Peyer's patch (tissue), 4 donors: ENCODE results near the gene RIPPLY3. TPM values are rescaled to one million over a fixed set of nuclear protein-coding genes. Genes with fewer than 3 reads are reported as not detected.

ENCODE experiments used
- DNase-seq, 3 donors: peaks; one replicate each; pipeline ENCODE4 v3.0.0-alpha.2; 2017 to 2019
- H3K27ac ChIP-seq, 4 donors: fragments of 200-600 bp; sonication (generic); one replicate each; pipeline ENCODE4 v1.5.1; 2016 to 2019
- H3K27me3 ChIP-seq, 2 donors: fragments of 200-600 bp; sonication (generic); one replicate each; pipeline ENCODE4 v1.5.1; 2019
- H3K36me3 ChIP-seq, 3 donors: fragments of 200-600 bp; sonication (generic); one replicate each; pipeline ENCODE4 v1.5.1; 2016 to 2019
- H3K4me1 ChIP-seq, 4 donors: fragments of 200-600 bp; sonication (generic); one replicate each; pipeline ENCODE4 v1.5.1; 2016 to 2019
- H3K4me3 ChIP-seq, 4 donors: fragments of 200-600 bp; sonication (generic); 1 replicate in 3 of 4; 2 replicates in 1 of 4; pipeline ENCODE4 v1.5.1; 2016 to 2019; ENCODE audit warnings: mild to moderate bottlenecking in 1 of 4
- H3K9me3 ChIP-seq, 4 donors: fragments of 200-600 bp; sonication (generic); one replicate each; pipeline ENCODE4 v1.5.1; 2016 to 2019; ENCODE audit warnings: mild to moderate bottlenecking in 1 of 4
- POLR2A ChIP-seq, 2 donors: fragments of 450-650 bp; IDR thresholded peaks; one replicate each; pipeline ENCODE4 v1.5.1; 2017; ENCODE audit warnings: antibody characterized with exemption in 2 of 2, mild to moderate bottlenecking in 2 of 2, moderate library complexity in 2 of 2
- total RNA-seq, 4 donors: library from RNA; depleted of rRNA; stranded (reverse); fragments of >200 nt; gene quantifications; one replicate each; pipeline ENCODE4 v1.1.0, GENCODE V29; 2016
- TF ChIP-seq, protein P1 (sequence below), 6 experiments: fragments of 450-650 bp in 4 of 6; fragments of 200-600 bp in 2 of 6; sonication (generic) in 1 of 6; IDR thresholded peaks; one replicate each; pipeline ENCODE4 v1.5.1; 2017 to 2019; ENCODE audit warnings: antibody characterized with exemption in 6 of 6, mild to moderate bottlenecking in 3 of 6, moderate library complexity in 1 of 6

RIPPLY3 gene
- total RNA-seq, 4 donors from 2014 or later = 0.54 to 3.3 TPM; not detected in 2

DNA sequence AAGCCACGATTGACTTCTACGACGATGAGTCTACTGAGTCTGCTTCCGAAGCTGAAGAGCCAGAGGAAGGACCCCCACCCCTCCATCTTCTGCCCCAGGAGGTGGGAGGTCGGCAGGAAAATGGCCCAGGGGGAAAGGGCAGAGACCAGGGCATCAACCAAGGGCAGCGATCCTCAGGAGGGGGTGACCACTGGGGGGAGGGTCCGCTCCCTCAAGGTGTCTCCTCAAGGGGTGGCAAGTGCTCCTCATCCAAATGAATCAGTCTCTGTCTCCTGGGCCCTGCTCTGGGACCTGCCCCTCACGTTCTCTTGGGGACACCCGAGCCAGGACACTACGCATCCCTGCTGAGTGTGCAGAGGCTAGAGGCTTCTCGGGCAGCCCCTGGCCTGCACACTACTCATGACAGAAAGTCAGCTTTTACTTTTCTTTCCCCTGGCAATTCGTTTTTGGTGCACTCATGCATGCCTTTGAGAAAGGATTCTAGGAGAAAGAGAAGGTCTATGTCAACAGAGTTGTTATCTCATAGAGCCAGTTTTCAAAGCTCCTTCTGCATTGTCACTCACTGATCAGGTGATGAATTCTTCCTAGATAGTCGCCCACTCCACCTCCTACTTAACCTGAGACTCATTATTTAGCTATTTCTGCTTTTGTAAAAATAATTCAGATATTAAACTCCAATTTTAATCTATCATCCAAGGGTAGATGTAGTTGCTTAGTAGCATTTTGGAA lies 11.6 kb downstream of the RIPPLY3 start:
- H3K36me3 ChIP-seq = no peaks in the 10 kb centered on the region
- H3K27ac ChIP-seq = no peak overlapping the region
- no peaks in the 10 kb centered on the region for H3K4me1 ChIP-seq
- DNase-seq = no peak
- TF ChIP-seq POLR2A (IDR thresholded peaks at IDR 0.05) = no peak
- TF ChIP-seq, protein P1, sequence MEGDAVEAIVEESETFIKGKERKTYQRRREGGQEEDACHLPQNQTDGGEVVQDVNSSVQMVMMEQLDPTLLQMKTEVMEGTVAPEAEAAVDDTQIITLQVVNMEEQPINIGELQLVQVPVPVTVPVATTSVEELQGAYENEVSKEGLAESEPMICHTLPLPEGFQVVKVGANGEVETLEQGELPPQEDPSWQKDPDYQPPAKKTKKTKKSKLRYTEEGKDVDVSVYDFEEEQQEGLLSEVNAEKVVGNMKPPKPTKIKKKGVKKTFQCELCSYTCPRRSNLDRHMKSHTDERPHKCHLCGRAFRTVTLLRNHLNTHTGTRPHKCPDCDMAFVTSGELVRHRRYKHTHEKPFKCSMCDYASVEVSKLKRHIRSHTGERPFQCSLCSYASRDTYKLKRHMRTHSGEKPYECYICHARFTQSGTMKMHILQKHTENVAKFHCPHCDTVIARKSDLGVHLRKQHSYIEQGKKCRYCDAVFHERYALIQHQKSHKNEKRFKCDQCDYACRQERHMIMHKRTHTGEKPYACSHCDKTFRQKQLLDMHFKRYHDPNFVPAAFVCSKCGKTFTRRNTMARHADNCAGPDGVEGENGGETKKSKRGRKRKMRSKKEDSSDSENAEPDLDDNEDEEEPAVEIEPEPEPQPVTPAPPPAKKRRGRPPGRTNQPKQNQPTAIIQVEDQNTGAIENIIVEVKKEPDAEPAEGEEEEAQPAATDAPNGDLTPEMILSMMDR (IDR thresholded peaks at IDR 0.05) = no peak
- H3K27me3 ChIP-seq = no peaks in the 10 kb centered on the region
- H3K9me3 ChIP-seq = no peaks in the 10 kb centered on the region
- H3K4me3 ChIP-seq = no peak overlapping the region

DNA sequence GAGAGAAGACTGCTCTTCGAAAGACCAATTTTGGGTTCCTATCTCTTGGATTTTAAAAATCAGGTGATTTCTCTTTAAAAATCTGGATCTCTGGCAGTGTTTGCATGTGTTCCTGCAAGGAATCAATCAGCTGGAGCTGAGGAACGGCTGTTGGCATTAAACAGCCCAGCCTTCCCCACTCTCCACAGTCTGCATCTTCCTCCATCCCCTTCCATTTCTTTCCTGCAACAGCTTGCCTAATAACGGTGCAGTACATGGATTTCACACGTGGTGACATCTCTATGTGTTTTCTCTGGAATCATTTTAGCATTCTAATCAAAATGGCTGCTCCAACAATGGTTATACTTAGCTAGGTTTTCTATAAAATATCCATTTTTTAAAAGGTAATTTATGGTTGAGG lies 20.0 kb downstream of the RIPPLY3 start:
- no peaks in the 10 kb centered on the region for H3K27me3 ChIP-seq
- no peaks in the 10 kb centered on the region for H3K9me3 ChIP-seq
- TF ChIP-seq, protein P1 (IDR thresholded peaks at IDR 0.05) = no peak
- no peak for TF ChIP-seq POLR2A (IDR thresholded peaks at IDR 0.05)
- H3K4me1 ChIP-seq = no peaks in the 10 kb centered on the region
- H3K4me3 ChIP-seq = no peak overlapping the region
- no peak for DNase-seq
- no peak overlapping the region for H3K27ac ChIP-seq
- H3K36me3 ChIP-seq = no peaks in the 10 kb centered on the region

DNA sequence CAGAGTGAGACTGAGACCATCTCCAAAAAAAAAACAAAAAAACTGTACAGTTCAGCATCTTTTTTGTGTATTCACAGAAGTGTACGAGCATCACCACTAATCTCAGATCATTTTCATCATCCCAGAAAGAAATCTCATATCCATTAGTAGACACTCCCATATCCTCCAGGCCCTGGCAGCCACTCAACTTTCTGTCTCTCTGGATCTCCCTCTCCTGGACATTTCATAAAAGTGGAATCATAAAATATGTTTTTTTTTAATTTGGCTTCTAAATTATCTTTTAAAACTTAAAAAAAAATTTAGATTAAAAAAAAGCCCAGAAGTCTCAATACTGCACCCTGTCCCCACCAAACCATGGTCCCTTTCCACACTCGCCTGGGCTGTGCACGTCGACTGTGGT lies 22.1 kb downstream of the RIPPLY3 start:
- no peak overlapping the region for H3K4me3 ChIP-seq

DNA sequence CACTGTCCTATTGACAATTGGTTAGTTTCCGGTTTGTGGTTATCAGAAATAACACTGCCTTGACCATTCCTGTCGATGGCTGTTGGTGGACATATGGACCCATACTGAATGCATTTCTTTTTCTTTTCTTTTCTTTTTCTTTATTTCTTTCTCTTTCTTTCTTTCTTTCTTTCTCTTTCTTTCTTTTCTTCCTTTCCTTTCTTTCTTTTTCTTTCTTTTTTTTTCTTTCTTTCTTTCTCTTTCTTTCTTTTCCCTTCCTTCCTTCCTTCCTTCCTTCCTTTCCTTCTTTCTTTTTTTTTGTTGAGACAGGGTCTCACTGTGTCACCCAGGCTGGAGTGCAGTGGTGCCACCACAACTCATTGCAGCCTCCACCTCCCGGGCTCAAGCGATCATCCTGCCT lies 24.4 kb downstream of the RIPPLY3 start:
- DNase-seq = no peak
- Histone ChIP-seq H3K27me3 (no peaks in the 10 kb centered on the region), H3K27ac (no peak overlapping the region), H3K4me3 (no peak overlapping the region), H3K4me1 (no peaks in the 10 kb centered on the region), H3K9me3 (no peaks in the 10 kb centered on the region), H3K36me3 (no peaks in the 10 kb centered on the region)
- TF ChIP-seq, protein P1 (IDR thresholded peaks at IDR 0.05) = no peak
- TF ChIP-seq POLR2A (IDR thresholded peaks at IDR 0.05) = no peak

More for the DNA sequence above, 22.1 kb downstream of the RIPPLY3 start:
- no peak for TF ChIP-seq POLR2A (IDR thresholded peaks at IDR 0.05)
- TF ChIP-seq, protein P1 (IDR thresholded peaks at IDR 0.05) = no peak
- no peaks in the 10 kb centered on the region for H3K9me3 ChIP-seq
- H3K27me3 ChIP-seq = no peaks in the 10 kb centered on the region
- no peak for DNase-seq
- H3K36me3 ChIP-seq = no peaks in the 10 kb centered on the region
- H3K27ac ChIP-seq = no peak overlapping the region
- no peaks in the 10 kb centered on the region for H3K4me1 ChIP-seq

DNA sequence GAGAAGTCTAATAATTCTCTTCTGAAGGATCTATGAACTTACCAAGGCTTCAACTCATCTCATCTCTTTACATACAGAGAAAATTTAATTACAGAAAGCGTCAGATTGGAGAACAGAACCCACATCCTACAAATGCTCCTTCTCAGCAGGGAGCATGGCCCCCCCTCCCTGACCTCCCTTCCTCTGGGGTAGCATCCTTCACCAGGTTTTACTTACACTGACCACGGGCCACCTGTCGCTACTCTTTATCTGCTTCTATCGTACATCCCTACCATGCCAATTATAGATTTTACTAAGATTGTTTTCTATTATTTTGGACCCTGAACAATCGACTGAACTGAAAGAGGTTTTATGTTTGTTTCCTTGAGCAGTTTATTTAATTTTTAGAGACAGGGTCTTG lies 25.8 kb downstream of the RIPPLY3 start:
- no peak overlapping the region for H3K27ac ChIP-seq
- TF ChIP-seq, protein P1 (IDR thresholded peaks at IDR 0.05) = no peak
- no peak for TF ChIP-seq POLR2A (IDR thresholded peaks at IDR 0.05)
- no peak overlapping the region for H3K4me3 ChIP-seq
- H3K36me3 ChIP-seq = no peaks in the 10 kb centered on the region
- no peak for DNase-seq
- H3K4me1 ChIP-seq = no peaks in the 10 kb centered on the region
- no peaks in the 10 kb centered on the region for H3K9me3 ChIP-seq
- H3K27me3 ChIP-seq = no peaks in the 10 kb centered on the region
